AG09319 (cell line): ENCODE measurements around the gene WNT5B.
A peak's percentile ranks its signal among the peaks of the same experiment; 100 is the strongest.

Experiments used
- DNase-seq: peaks from one replicate; pipeline ENCODE4 v3.0.0-alpha.2; 2010; ENCODE audit warnings: low read depth; ENCODE audit errors: extremely low read depth
- CTCF ChIP-seq: IDR thresholded peaks from 2 replicates; pipeline ENCODE4 v1.5.1; 2011; ENCODE audit warnings: low read depth, mild to moderate bottlenecking, inconsistent platforms, low read length, moderate library complexity

Gene WNT5B

DNA sequence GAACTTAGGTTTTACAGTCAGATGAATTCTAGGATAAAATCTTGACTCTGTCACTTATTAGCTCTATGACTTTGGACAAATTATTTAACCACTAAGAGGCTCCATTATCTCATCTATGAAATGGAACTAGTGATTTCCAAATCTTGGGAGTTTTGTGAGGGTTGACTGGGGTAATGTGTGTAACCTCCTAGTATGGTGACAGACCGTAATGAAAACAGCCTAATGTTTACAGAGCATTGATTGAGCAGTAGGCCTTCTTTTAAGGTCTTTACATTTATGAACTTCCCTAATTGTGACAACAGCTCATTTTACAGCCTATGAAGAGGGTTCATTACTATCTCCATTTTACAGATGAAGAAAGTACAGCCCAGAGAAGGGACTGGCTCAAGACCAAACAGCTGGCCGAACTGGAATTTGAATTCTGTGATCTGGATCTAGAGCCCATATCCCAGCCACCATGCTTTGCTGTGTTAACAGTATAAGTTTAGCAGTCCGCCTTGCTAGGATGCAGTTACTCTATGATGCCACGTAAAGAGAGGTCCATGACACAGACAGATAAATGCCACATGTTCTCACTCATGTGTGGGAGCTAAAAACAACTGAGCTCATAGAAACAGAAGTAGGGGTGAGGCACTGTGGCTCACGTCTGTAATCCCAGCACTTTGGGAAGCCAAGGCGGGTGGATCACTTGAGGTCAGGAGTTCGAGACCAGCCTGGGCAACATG lies 25.6 kb upstream of the WNT5B start:
- no peak for TF ChIP-seq CTCF
- no peak for DNase-seq

- TF ChIP-seq CTCF: no peak
- DNase-seq: no peak
Observed at GRCh38 chr12:1604464-1604863, 24.6 kb upstream of the WNT5B start.

GRCh38 chr12:1605129-1606020 lies 23.7 kb upstream of the WNT5B start:
- DNase-seq: peak; percentile 92

DNA sequence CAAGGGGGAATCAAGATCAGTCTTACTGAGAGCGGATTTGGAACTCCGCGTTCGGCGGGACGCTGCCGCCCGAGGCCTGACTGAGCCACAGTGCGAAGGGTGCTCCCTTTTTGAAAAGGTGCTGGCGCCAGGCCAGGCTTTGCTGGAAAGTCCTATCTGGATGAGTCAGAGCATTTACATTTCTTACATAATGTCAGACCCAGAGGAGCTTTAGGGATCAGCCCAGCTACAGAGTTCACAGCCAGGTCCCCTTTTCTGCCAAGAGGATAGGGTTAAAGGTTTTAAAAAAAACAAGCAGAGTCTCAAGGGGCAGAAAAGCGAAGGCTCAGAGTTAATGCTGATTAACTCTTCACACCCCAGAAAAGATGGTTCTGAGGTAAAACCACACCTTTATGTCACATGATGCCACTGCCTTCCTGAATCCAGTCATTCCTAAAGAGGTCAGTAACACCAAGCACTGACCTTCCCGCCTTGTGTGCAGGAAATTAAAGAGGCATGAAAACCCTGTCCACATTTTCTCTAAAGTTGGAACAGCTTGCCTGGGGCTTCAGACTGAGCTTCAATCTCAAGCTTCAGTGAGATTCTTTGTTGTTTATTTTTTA lies 22.9 kb upstream of the WNT5B start:
- TF ChIP-seq CTCF: no peak
- DNase-seq: no peak

More at GRCh38 chr12:1605129-1606020, 23.7 kb upstream of the WNT5B start:
- peak; percentile 70 for TF ChIP-seq CTCF

DNA sequence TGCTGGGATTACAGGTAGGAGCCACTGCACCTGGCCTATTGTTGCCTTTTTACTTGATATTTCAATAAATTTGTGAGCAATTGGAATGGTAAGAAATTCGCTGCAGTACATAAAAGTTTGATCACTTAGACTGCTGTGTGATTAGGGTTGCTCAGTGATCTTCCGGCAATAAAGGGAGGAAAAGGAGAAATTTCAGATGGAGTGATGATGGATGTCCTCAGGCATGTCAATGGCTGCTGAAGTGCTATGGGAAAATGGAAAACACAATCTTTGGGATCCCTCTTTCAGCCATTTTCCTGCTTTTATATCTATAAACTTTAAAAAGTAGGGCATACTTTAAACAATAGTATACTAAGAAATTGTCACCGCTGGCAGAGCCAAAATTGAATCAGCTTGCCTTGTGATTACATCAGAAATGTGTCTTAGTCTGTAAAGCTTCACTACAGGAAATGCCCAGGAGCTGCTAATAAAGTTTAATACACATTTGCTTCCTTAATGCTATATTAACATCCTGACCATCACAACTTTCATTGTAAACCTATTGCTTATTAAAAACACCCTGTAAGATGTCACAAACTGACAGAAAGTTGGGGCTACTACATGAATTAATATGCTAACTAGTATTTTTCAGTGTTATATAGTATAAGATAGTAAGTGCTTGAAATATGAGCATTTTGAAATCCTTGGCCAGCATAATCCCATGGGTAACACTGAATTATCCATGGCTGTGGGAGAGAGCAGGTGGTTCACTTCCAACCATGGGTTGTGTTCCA lies 20.9 kb upstream of the WNT5B start:
- no peak for DNase-seq
- TF ChIP-seq CTCF: no peak

DNA sequence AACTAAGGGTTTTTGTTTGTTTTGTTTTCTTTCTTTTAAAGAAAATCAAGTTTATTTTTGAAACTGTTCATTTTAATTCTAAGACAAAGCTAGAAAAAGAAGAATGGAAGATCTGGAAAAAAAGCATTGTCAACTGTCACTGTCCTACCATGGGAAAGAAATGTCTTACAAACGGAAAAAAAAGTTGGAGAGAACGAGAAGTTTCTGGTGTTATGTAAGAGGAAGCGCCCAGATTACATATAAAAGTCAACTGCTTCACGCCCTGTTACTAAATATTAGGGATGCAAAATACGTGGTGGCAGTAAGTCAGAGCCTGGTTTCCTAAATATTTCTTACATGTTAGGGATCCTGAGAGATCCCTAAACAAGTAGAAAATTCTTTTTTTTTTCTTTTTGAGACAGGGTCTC lies 20.3 kb upstream of the WNT5B start:
- no peak for TF ChIP-seq CTCF

More for the DNA sequence above, 20.3 kb upstream of the WNT5B start:
- DNase-seq: no peak
